Panc1 (cell line): Measurements from ENCODE around the gene RARRES2. TPM values are rescaled to one million over a fixed set of nuclear protein-coding genes. Genes with fewer than 3 reads are reported as not detected.
"Not testable (repeated sequence)": the region's sequence is repeated elsewhere in the genome, so short reads cannot be mapped to it uniquely, and the experiment has no call there.

Experiments
- ATAC-seq: fragments of 200-7000 bp; cut with Tn5 transposase; 2 replicates; pipeline ENCODE4 v1.9.1; 2020; ENCODE audit warnings: mild to moderate bottlenecking, moderate library complexity
- BruUV-seq: library from RNA; stranded (reverse); fragments of 400-500 nt; replicated peaks from 2 replicates; lab custom pipeline; 2021; lab: Mats Ljungman, UMichigan
- CTCF ChIA-PET: fragments of 300-600 bp; sonication (Branson Sonifier 250); formaldehyde crosslinking; loops from one replicate; lab custom pipeline; 2022; ENCODE audit warnings: antibody characterized with exemption; lab: Charles Lee
- POLR2A ChIA-PET: fragments of 300-600 bp; sonication (Branson Sonifier 250); formaldehyde crosslinking; loops from one replicate; lab custom pipeline; 2022; ENCODE audit warnings: antibody characterized with exemption; lab: Charles Lee
- DNase-seq: peaks from one replicate; pipeline ENCODE4 v3.0.0-alpha.2; 2010; ENCODE audit warnings: low read depth, low spot score
- H3K27ac ChIP-seq: 2 replicates; pipeline ENCODE4 v1.5.1; 2011; ENCODE audit warnings: mild to moderate bottlenecking, low read length, inconsistent platforms
- H3K27me3 ChIP-seq: fragments of 200-500 bp; sonication (Bioruptor generic); 2 replicates; pipeline ENCODE4 v1.6.0; 2014; ENCODE audit warnings: low read length, inconsistent platforms; ENCODE audit not compliant: control insufficient read depth, insufficient read depth
- H3K36me3 ChIP-seq: fragments of 200-500 bp; sonication (Bioruptor generic); 2 replicates; pipeline ENCODE4 v1.5.1; 2014; ENCODE audit warnings: inconsistent platforms, mild to moderate bottlenecking, low read length, moderate library complexity; ENCODE audit not compliant: control insufficient read depth, insufficient read depth
- H3K4me1 ChIP-seq: 2 replicates; pipeline ENCODE4 v1.5.1; 2011; ENCODE audit warnings: inconsistent platforms, mild to moderate bottlenecking, low read length, moderate library complexity; ENCODE audit not compliant: control insufficient read depth, insufficient read depth
- H3K4me3 ChIP-seq, 2 experiments: 2 replicates each; pipeline ENCODE4 v1.5.1; 2011 to 2012; ENCODE audit warnings: low read depth in 2 of 2, low read length in 2 of 2, mild to moderate bottlenecking in 2 of 2, inconsistent platforms in 1 of 2, moderate library complexity in 1 of 2
- H3K9me3 ChIP-seq: fragments of 200-500 bp; sonication (Bioruptor generic); 2 replicates; pipeline ENCODE4 v1.5.1; 2014; ENCODE audit warnings: low read depth, mild to moderate bottlenecking, inconsistent platforms, low read length, moderate library complexity; ENCODE audit not compliant: control insufficient read depth, insufficient read depth
- in situ Hi-C: cut with HindIII; loops from 2 replicates; pipeline ENCODE4 v1.10.0; 2016; ENCODE audit warnings: low sequenced_read_pairs, low pct_unique_long_range_greater_than_20kb
- intact Hi-C: fragments of 100-400 bp; cut with micrococcal nuclease; formaldehyde crosslinking; loops from one replicate; pipeline ENCODE4 v1.10.0; 2022; ENCODE audit not compliant: unreplicated experiment
- total RNA-seq: library from RNA; stranded (reverse); gene quantifications from one replicate; pipeline ENCODE4 v1.2.1, GENCODE V29; 2021; ENCODE audit not compliant: unreplicated experiment

The RARRES2 gene
- total RNA-seq, 1 experiment from 2014 or later, result 1.1 TPM

GRCh38 chr7:150290317-150290716, 51.1 kb downstream of the RARRES2 start:
- BruUV-seq, H3K27ac ChIP-seq, H3K4me1 ChIP-seq, POLR2A ChIA-PET, H3K4me3 ChIP-seq, H3K27me3 ChIP-seq, H3K9me3 ChIP-seq, intact Hi-C loops, DNase-seq, in situ Hi-C loops, H3K36me3 ChIP-seq, CTCF ChIA-PET, ATAC-seq: not testable (repeated sequence)

GRCh38 chr7:150288816-150289215, 52.6 kb downstream of the RARRES2 start:
- H3K9me3 ChIP-seq, H3K36me3 ChIP-seq, in situ Hi-C loops, BruUV-seq, CTCF ChIA-PET, H3K27me3 ChIP-seq, H3K4me1 ChIP-seq, POLR2A ChIA-PET, H3K27ac ChIP-seq, ATAC-seq, H3K4me3 ChIP-seq, DNase-seq: not testable (repeated sequence)
- intact Hi-C loops, result loop anchor here (10.0 kb wide), 2 partner anchors 136 to 466 kb away; no protein-coding TSS in a partner anchor

Other genes starting within 250 kb of the RARRES2 start
- 13.8 TPM for gene LRRC61, start 18.3 kb downstream of the RARRES2 start, total RNA-seq
- 6.5 TPM for gene ACTR3C, start 18.1 kb downstream of the RARRES2 start, total RNA-seq
- gene REPIN1, start 27.2 kb upstream of the RARRES2 start, total RNA-seq, result 209 TPM
- gene ZNF775, start 37.7 kb upstream of the RARRES2 start, total RNA-seq, result 14.7 TPM
- gene GIMAP8, start 109.0 kb upstream of the RARRES2 start, total RNA-seq, result 0.10 TPM
- gene GIMAP7, start 173.2 kb upstream of the RARRES2 start, total RNA-seq, result 0.33 TPM
- gene GIMAP4, start 225.8 kb upstream of the RARRES2 start, total RNA-seq, result 0.26 TPM